ENCODE data around the gene LIMCH1. TPM values are rescaled to one million over a fixed set of nuclear protein-coding genes. Genes with fewer than 3 reads are reported as not detected.

LIMCH1 gene
- total RNA-seq, 1 experiment from 2014 or later, result 10.4 TPM

DNA sequence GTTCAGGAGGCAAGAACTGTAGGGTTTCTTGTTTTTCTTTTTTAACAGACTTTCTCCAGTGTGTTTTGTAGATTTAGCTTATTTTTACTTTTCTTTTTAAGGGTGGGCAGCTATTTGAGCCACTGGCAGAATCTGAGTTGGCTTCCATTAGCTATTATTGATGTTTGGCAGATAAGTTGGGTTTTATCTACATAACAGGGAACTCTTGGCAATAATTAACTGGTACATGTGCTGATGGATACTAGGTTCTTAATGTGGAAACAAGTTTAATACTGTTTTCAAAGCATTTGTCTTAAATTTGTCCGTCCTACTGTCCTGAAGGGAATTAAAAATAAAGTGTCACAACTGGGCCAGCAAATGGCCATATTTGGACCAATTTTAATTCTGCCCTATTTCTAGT is 130.1 kb downstream of the LIMCH1 start:
- H4K20me1 ChIP-seq (ENCODE audit: insufficient read depth), result no peaks in the 10 kb centered on the region
- H3K9me2 ChIP-seq (ENCODE audit: insufficient read depth), result no peaks in the 10 kb centered on the region
- ATAC-seq (no peak), DNase-seq (ENCODE audit: low read depth, low spot score) (no peak)
- H3K27ac ChIP-seq (ENCODE audit: low read depth, low read length), result no peak overlapping the region
- no peak overlapping the region for H3K4me2 ChIP-seq (ENCODE audit: low read length)
- no peaks in the 10 kb centered on the region for H3K4me1 ChIP-seq (ENCODE audit: control insufficient read depth in 1 of 2, insufficient read depth in 2 of 2, low read length in 2 of 2)
- RAD21 ChIA-PET (ENCODE audit: low non-redundant PET in 1 of 2, low total read pairs in 2 of 2, uncharacterized antibody in 2 of 2, unreplicated experiment in 2 of 2), result interaction anchor here in 1 of 2 experiments (0.7 kb wide), 1 partner anchor 848 kb away, joined by 4 read pairs; no protein-coding TSS in a partner anchor
- no peak overlapping the region for H3K4me3 ChIP-seq (replicated peaks in 1 of 2; ENCODE audit: low read depth in 1 of 2, low read length in 2 of 2)
- no peak overlapping the region for H3K9ac ChIP-seq (ENCODE audit: low read length)
- H3K9me3 ChIP-seq (ENCODE audit: control insufficient read depth in 1 of 2, insufficient read depth in 1 of 2, low read depth in 1 of 2, low read length in 2 of 2), result no peaks in the 10 kb centered on the region
- no TSS peak for BruUV-seq (replicated peaks)
- intact Hi-C loops (cut with micrococcal nuclease), result loop anchor here (10.0 kb wide), 1 partner anchor 763 kb away; no protein-coding TSS in a partner anchor
- H3K36me3 ChIP-seq (ENCODE audit: control insufficient read depth in 1 of 2, insufficient read depth in 2 of 2, low read length in 2 of 2), result no peaks in the 10 kb centered on the region
- TF ChIP-seq, protein P1, sequence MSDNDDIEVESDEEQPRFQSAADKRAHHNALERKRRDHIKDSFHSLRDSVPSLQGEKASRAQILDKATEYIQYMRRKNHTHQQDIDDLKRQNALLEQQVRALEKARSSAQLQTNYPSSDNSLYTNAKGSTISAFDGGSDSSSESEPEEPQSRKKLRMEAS (IDR thresholded peaks at IDR 0.05), result no peak
- TF ChIP-seq EGR1 (IDR thresholded peaks at IDR 0.05; ENCODE audit: low read depth), result no peak
- no peak for TF ChIP-seq EZH2phosphoT487 (IDR thresholded peaks at IDR 0.05; ENCODE audit: borderline replicate concordance)
- POLR2A ChIA-PET, result interaction anchor here (0.7 kb wide), 1 partner anchor 13 kb away, joined by 3 read pairs; no protein-coding TSS in a partner anchor
- no peak overlapping the region for H2AFZ ChIP-seq (ENCODE audit: low read depth, low read length, poor library complexity, severe bottlenecking)
- no peaks in the 10 kb centered on the region for H3K79me2 ChIP-seq (ENCODE audit: insufficient read depth, low read length)
- H3K27me3 ChIP-seq (ENCODE audit: insufficient read depth, low read length), result no peaks in the 10 kb centered on the region
- CTCF ChIA-PET, result no interaction called here

GRCh38 chr4:41670530-41670929 is 132.6 kb downstream of the LIMCH1 start:
- Histone ChIP-seq H3K9ac (ENCODE audit: low read length) (no peak overlapping the region), H3K9me3 (ENCODE audit: control insufficient read depth in 1 of 2, insufficient read depth in 1 of 2, low read depth in 1 of 2, low read length in 2 of 2) (no peaks in the 10 kb centered on the region), H3K9me2 (ENCODE audit: insufficient read depth) (no peaks in the 10 kb centered on the region), H3K27ac (ENCODE audit: low read depth, low read length) (no peak overlapping the region), H3K27me3 (ENCODE audit: insufficient read depth, low read length) (no peaks in the 10 kb centered on the region), H4K20me1 (ENCODE audit: insufficient read depth) (no peaks in the 10 kb centered on the region), H3K4me3 (replicated peaks in 1 of 2; ENCODE audit: low read depth in 1 of 2, low read length in 2 of 2) (no peak overlapping the region), H2AFZ (ENCODE audit: low read depth, low read length, poor library complexity, severe bottlenecking) (no peak overlapping the region), H3K4me1 (ENCODE audit: control insufficient read depth in 1 of 2, insufficient read depth in 2 of 2, low read length in 2 of 2) (no peaks in the 10 kb centered on the region), H3K4me2 (ENCODE audit: low read length) (no peak overlapping the region), H3K79me2 (ENCODE audit: insufficient read depth, low read length) (no peaks in the 10 kb centered on the region), H3K36me3 (ENCODE audit: control insufficient read depth in 1 of 2, insufficient read depth in 2 of 2, low read length in 2 of 2) (no peaks in the 10 kb centered on the region)
- DNase-seq (ENCODE audit: low read depth, low spot score) (no peak), ATAC-seq (no peak)
- ChIA-PET RAD21 (ENCODE audit: low non-redundant PET in 1 of 2, low total read pairs in 2 of 2, uncharacterized antibody in 2 of 2, unreplicated experiment in 2 of 2) (no interaction called here), CTCF (no interaction called here), POLR2A (no interaction called here)
- TF ChIP-seq ELF1 (IDR thresholded peaks at IDR 0.05; ENCODE audit: borderline replicate concordance, low read depth) (no peak), RAD21 (IDR thresholded peaks at IDR 0.05; ENCODE audit: low read depth) (no peak), EGR1 (IDR thresholded peaks at IDR 0.05; ENCODE audit: low read depth) (no peak), CEBPB (IDR thresholded peaks at IDR 0.05; ENCODE audit: low read depth) (no peak), EZH2phosphoT487 (IDR thresholded peaks at IDR 0.05; ENCODE audit: borderline replicate concordance) (no peak), ZFX (IDR thresholded peaks at IDR 0.05) (no peak), YY1 (IDR thresholded peaks at IDR 0.05; ENCODE audit: extremely low read depth, insufficient replicate concordance, low read depth, low read length) (no peak), JUND (IDR thresholded peaks at IDR 0.05) (no peak), TCF7L2 (IDR thresholded peaks at IDR 0.05; ENCODE audit: borderline replicate concordance, extremely low read depth, insufficient read depth, insufficient read length) (no peak), EZH2 (IDR thresholded peaks at IDR 0.05) (no peak)
- TF ChIP-seq, protein P2, sequence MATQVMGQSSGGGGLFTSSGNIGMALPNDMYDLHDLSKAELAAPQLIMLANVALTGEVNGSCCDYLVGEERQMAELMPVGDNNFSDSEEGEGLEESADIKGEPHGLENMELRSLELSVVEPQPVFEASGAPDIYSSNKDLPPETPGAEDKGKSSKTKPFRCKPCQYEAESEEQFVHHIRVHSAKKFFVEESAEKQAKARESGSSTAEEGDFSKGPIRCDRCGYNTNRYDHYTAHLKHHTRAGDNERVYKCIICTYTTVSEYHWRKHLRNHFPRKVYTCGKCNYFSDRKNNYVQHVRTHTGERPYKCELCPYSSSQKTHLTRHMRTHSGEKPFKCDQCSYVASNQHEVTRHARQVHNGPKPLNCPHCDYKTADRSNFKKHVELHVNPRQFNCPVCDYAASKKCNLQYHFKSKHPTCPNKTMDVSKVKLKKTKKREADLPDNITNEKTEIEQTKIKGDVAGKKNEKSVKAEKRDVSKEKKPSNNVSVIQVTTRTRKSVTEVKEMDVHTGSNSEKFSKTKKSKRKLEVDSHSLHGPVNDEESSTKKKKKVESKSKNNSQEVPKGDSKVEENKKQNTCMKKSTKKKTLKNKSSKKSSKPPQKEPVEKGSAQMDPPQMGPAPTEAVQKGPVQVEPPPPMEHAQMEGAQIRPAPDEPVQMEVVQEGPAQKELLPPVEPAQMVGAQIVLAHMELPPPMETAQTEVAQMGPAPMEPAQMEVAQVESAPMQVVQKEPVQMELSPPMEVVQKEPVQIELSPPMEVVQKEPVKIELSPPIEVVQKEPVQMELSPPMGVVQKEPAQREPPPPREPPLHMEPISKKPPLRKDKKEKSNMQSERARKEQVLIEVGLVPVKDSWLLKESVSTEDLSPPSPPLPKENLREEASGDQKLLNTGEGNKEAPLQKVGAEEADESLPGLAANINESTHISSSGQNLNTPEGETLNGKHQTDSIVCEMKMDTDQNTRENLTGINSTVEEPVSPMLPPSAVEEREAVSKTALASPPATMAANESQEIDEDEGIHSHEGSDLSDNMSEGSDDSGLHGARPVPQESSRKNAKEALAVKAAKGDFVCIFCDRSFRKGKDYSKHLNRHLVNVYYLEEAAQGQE (IDR thresholded peaks at IDR 0.05; ENCODE audit: low read depth), result no peak
- TF ChIP-seq, protein P1 (IDR thresholded peaks at IDR 0.05), result no peak
- BruUV-seq (replicated peaks), result no TSS peak
- intact Hi-C loops (cut with micrococcal nuclease), result no loop called here
